Fibroblast of lung (primary cell): ENCODE measurements around the gene UBL4A. TPM values are rescaled to one million over a fixed set of nuclear protein-coding genes. Genes with fewer than 3 reads are reported as not detected.

ENCODE experiments used
- DNase-seq, 2 donors: peaks; one replicate each; pipeline versions ENCODE4 v3.0.0 to v3.0.0-alpha.2; 2010; ENCODE audit warnings: low read depth in 2 of 2
- H2AFZ ChIP-seq: 2 replicates; pipeline ENCODE4 v1.5.1; 2012; ENCODE audit warnings: low read length, control low read depth, inconsistent platforms
- H3K27ac ChIP-seq: 2 replicates; pipeline ENCODE4 v1.5.1; 2011; ENCODE audit warnings: low read length, control low read depth; ENCODE audit not compliant: insufficient read depth
- H3K27me3 ChIP-seq: 2 replicates; pipeline ENCODE4 v1.5.1; 2011; ENCODE audit warnings: mild to moderate bottlenecking, low read length; ENCODE audit not compliant: control insufficient read depth, insufficient read depth
- H3K36me3 ChIP-seq: 2 replicates; pipeline ENCODE4 v1.5.1; 2011; ENCODE audit warnings: low read length; ENCODE audit not compliant: control insufficient read depth, insufficient read depth
- H3K4me1 ChIP-seq: 2 replicates; pipeline ENCODE4 v1.5.1; 2011; ENCODE audit warnings: low read length; ENCODE audit not compliant: control insufficient read depth, insufficient read depth; ENCODE audit errors: extremely low read depth
- H3K4me2 ChIP-seq: 2 replicates; pipeline ENCODE4 v1.5.1; 2011; ENCODE audit warnings: low read length, control low read depth; ENCODE audit not compliant: insufficient read depth; ENCODE audit errors: extremely low read depth
- H3K4me3 ChIP-seq, 4 experiments: fragments of 200-600 bp in 1 of 4; sonication (generic) in 1 of 4; replicated peaks in 1 of 4; 2 replicates each; pipeline ENCODE4 v1.5.1; 2011 to 2016; ENCODE audit warnings: low read length in 4 of 4, low read depth in 3 of 4, mild to moderate bottlenecking in 3 of 4, control low read depth in 2 of 4, inconsistent platforms in 1 of 4, mixed read lengths in 1 of 4; ENCODE audit not compliant: insufficient read depth in 1 of 4; ENCODE audit errors: control extremely low read depth in 1 of 4
- H3K79me2 ChIP-seq: 2 replicates; pipeline ENCODE4 v1.5.1; 2012; ENCODE audit warnings: mild to moderate bottlenecking, low read length, inconsistent platforms; ENCODE audit not compliant: control insufficient read depth, insufficient read depth
- H3K9ac ChIP-seq: 2 replicates; pipeline ENCODE4 v1.5.1; 2011; ENCODE audit warnings: mild to moderate bottlenecking, low read length, control low read depth; ENCODE audit not compliant: insufficient read depth
- H3K9me3 ChIP-seq: 2 replicates; pipeline ENCODE4 v1.5.1; 2012; ENCODE audit warnings: low read depth, low read length; ENCODE audit not compliant: control insufficient read depth, insufficient read depth
- H4K20me1 ChIP-seq: 2 replicates; pipeline ENCODE4 v1.5.1; 2011; ENCODE audit warnings: low read length; ENCODE audit not compliant: control insufficient read depth, insufficient read depth; ENCODE audit errors: extremely low read depth
- EZH2 ChIP-seq: IDR thresholded peaks from 2 replicates; pipeline ENCODE4 v1.5.1; 2012; ENCODE audit warnings: low read length, control low read depth, mild to moderate bottlenecking; ENCODE audit errors: missing control alignments
- polyA plus RNA-seq, 2 donors: library from polyadenylated mRNA; depleted of rRNA in 1 of 2; stranded (reverse) in 1 of 2; unstranded in 1 of 2; fragments of >200 nt; gene quantifications; 2 replicates each; pipeline ENCODE4 v1.2.1, GENCODE V29; 2011 to 2012; ENCODE audit warnings: missing spikeins in 1 of 2
- total RNA-seq: library from RNA; depleted of rRNA; stranded (reverse); fragments of >200 nt; gene quantifications from 2 replicates; pipeline ENCODE4 v1.2.1, GENCODE V29; 2014
- TF ChIP-seq, protein P1 (sequence below), 2 donors: IDR thresholded peaks in 1 of 2; conservative IDR thresholded peaks in 1 of 2; 1 replicate in 1 of 2; 2 replicates in 1 of 2; pipeline ENCODE4 v1.5.1; 2011 to 2012; ENCODE audit warnings: low read length in 2 of 2, control low read depth in 1 of 2, inconsistent platforms in 1 of 2, low read depth in 1 of 2, mild to moderate bottlenecking in 1 of 2

Gene UBL4A
- total and polyA plus RNA-seq, 2 donors (not counting 1 experiment from before 2014, with no cell fraction given), result 17.9 to 42.8 TPM

DNA sequence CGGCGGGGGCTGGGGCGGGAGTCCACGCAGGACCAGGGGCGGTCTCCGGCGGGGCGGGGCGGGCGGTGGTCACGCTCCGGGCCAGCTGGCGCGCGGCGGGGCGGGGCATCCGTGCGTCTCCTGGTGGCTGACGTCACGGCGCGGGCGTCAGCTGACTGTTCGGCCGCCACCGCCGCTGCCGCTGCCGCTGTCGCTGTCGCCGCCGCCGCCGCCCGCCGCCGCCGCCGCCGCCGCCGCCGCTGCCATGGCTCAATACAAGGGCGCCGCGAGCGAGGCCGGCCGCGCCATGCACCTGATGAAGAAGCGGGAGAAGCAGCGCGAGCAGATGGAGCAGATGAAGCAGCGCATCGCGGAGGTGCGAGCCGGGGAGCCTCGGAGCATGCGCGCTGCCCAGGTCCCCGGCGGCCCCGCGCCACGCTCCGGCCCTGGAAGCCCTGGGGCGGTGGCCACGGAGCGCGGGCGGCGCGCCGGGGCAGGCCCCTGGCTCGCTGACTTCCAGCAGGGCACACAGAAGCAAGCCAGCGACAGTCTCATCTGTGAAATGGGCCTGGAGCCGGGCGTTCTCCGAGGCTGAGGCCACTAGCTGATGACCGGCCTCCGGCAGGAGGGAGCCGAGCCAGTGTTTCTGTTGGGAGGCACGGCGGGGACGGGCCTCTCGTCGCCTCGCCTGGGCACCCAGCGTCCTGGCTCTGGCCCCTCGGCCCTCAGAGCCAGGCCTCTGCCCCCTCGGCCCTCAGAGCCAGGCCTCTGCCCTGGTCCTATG lies 42.2 kb downstream of the UBL4A start, which contains the start of gene FAM50A:
Gene FAM50A (plus strand): TSS at position 150 of the 763 bp plus-strand sequence. CDS start 95 bp downstream, at position 245.
- Histone ChIP-seq H3K4me2 (peak within 1 kb of the TSS; percentile 80), H3K9me3 (no peaks in the 10 kb centered on the region), H2AFZ (no peak within 1 kb of the TSS), H3K79me2 (peaks cover 46% of the 10 kb centered on the region), H3K27me3 (no peaks in the 10 kb centered on the region), H3K9ac (peak within 1 kb of the TSS; percentile 61), H3K4me3 (peak within 1 kb of the TSS; percentile 53 to 69 (median 56)), H3K36me3 (peaks cover 15% of the 10 kb centered on the region), H3K27ac (peak within 1 kb of the TSS; percentile 77), H3K4me1 (peaks cover 7% of the 10 kb centered on the region), H4K20me1 (no peaks in the 10 kb centered on the region)
- peak; percentile 45 to 47 for DNase-seq
- TF ChIP-seq, protein P1, sequence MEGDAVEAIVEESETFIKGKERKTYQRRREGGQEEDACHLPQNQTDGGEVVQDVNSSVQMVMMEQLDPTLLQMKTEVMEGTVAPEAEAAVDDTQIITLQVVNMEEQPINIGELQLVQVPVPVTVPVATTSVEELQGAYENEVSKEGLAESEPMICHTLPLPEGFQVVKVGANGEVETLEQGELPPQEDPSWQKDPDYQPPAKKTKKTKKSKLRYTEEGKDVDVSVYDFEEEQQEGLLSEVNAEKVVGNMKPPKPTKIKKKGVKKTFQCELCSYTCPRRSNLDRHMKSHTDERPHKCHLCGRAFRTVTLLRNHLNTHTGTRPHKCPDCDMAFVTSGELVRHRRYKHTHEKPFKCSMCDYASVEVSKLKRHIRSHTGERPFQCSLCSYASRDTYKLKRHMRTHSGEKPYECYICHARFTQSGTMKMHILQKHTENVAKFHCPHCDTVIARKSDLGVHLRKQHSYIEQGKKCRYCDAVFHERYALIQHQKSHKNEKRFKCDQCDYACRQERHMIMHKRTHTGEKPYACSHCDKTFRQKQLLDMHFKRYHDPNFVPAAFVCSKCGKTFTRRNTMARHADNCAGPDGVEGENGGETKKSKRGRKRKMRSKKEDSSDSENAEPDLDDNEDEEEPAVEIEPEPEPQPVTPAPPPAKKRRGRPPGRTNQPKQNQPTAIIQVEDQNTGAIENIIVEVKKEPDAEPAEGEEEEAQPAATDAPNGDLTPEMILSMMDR (conservative IDR thresholded peaks at IDR 0.05 in 1 of 2, IDR thresholded peaks at IDR 0.05 in 1 of 2; ENCODE audit: low read depth in 1 of 2, low read length in 2 of 2), result no peak
- no peak for TF ChIP-seq EZH2

GRCh38 chrX:154443479-154443910 lies 42.9 kb downstream of the UBL4A start:
- peaks cover 7% of the 10 kb centered on the region for H3K4me1 ChIP-seq
- peak overlapping the region; percentile 75 for H3K4me2 ChIP-seq
- no peak for DNase-seq
- H3K27ac ChIP-seq, result peak overlapping the region; percentile 77
- peak overlapping the region in 1 of 4 experiments; percentile 46 for H3K4me3 ChIP-seq
- peaks cover 15% of the 10 kb centered on the region for H3K36me3 ChIP-seq
- H3K27me3 ChIP-seq, result no peaks in the 10 kb centered on the region
- H3K9me3 ChIP-seq, result no peaks in the 10 kb centered on the region
- H3K79me2 ChIP-seq, result peaks cover 52% of the 10 kb centered on the region
- H2AFZ ChIP-seq, result no peak overlapping the region
- peak overlapping the region; percentile 37 for H3K9ac ChIP-seq
- TF ChIP-seq, protein P1 (conservative IDR thresholded peaks at IDR 0.05 in 1 of 2, IDR thresholded peaks at IDR 0.05 in 1 of 2; ENCODE audit: low read depth in 1 of 2, low read length in 2 of 2), result no peak
- no peak for TF ChIP-seq EZH2
- no peaks in the 10 kb centered on the region for H4K20me1 ChIP-seq

- Histone ChIP-seq H3K4me1 (peaks cover 7% of the 10 kb centered on the region), H2AFZ (no peak overlapping the region), H3K27ac (no peak overlapping the region), H3K4me3 (no peak overlapping the region), H3K36me3 (peaks cover 13% of the 10 kb centered on the region), H4K20me1 (no peaks in the 10 kb centered on the region), H3K9me3 (no peaks in the 10 kb centered on the region), H3K9ac (no peak overlapping the region), H3K79me2 (peaks cover 65% of the 10 kb centered on the region), H3K4me2 (no peak overlapping the region), H3K27me3 (no peaks in the 10 kb centered on the region)
- DNase-seq, result no peak
- TF ChIP-seq, protein P1 (conservative IDR thresholded peaks at IDR 0.05 in 1 of 2, IDR thresholded peaks at IDR 0.05 in 1 of 2; ENCODE audit: low read depth in 1 of 2, low read length in 2 of 2), result no peak
- TF ChIP-seq EZH2, result no peak
Measured at GRCh38 chrX:154441984-154442707, 44.3 kb downstream of the UBL4A start.
